DOHH2 (cell line): ENCODE data around the gene CD164L2.

Source experiments
- H3F3A ChIP-seq: fragments of 200-600 bp; sonication (generic), shearing (Covaris generic); 2 replicates; pipeline ENCODE4 v1.6.0; 2016; ENCODE audit warnings: antibody characterized with exemption, mild to moderate bottlenecking; ENCODE audit not compliant: control insufficient read depth, insufficient read depth
- H3K27ac ChIP-seq: fragments of 200-600 bp; sonication (generic); 2 replicates; pipeline ENCODE4 v1.5.1; 2014; ENCODE audit warnings: low read depth, mild to moderate bottlenecking, low read length, moderate library complexity
- H3K27me3 ChIP-seq: fragments of 200-600 bp; sonication (generic); 2 replicates; pipeline ENCODE4 v1.6.1; 2014; ENCODE audit warnings: mild to moderate bottlenecking, low read length, mixed read lengths; ENCODE audit not compliant: control insufficient read depth
- H3K36me3 ChIP-seq: fragments of 200-600 bp; sonication (generic); 2 replicates; pipeline ENCODE4 v1.6.1; 2014; ENCODE audit warnings: mild to moderate bottlenecking, low read length, moderate library complexity, mixed read lengths; ENCODE audit not compliant: control insufficient read depth
- H3K4me1 ChIP-seq: fragments of 200-600 bp; sonication (generic); 2 replicates; pipeline ENCODE4 v1.6.1; 2014; ENCODE audit warnings: mild to moderate bottlenecking, low read length, mixed read lengths; ENCODE audit not compliant: control insufficient read depth
- H3K4me2 ChIP-seq: fragments of 200-600 bp; sonication (generic); 2 replicates; pipeline ENCODE4 v1.6.0; 2014; ENCODE audit warnings: mild to moderate bottlenecking, low read length, moderate library complexity
- H3K4me3 ChIP-seq: fragments of 200-600 bp; sonication (generic); 2 replicates; pipeline ENCODE4 v1.5.1; 2014; ENCODE audit warnings: mild to moderate bottlenecking, low read length, mixed read lengths
- H3K79me2 ChIP-seq: fragments of 200-600 bp; sonication (generic); 2 replicates; pipeline ENCODE4 v1.6.1; 2014; ENCODE audit warnings: mild to moderate bottlenecking, low read length, mixed read lengths; ENCODE audit not compliant: control insufficient read depth
- H3K9me2 ChIP-seq: fragments of 200-600 bp; sonication (generic); replicated peaks from 2 replicates; pipeline ENCODE4 v1.6.1; 2014; ENCODE audit warnings: mild to moderate bottlenecking, low read length, mixed read lengths; ENCODE audit not compliant: control insufficient read depth
- H3K9me3 ChIP-seq: fragments of 200-600 bp; sonication (generic); 2 replicates; pipeline ENCODE4 v1.6.1; 2014; ENCODE audit warnings: antibody characterized with exemption, low read length, mixed read lengths; ENCODE audit not compliant: control insufficient read depth, insufficient read depth
- H4K20me1 ChIP-seq: fragments of 200-600 bp; sonication (generic); 2 replicates; pipeline ENCODE4 v1.6.0; 2014; ENCODE audit warnings: low read depth, mild to moderate bottlenecking, antibody characterized with exemption, low read length, moderate library complexity; ENCODE audit not compliant: control insufficient read depth, insufficient read depth
- CTCF ChIP-seq: fragments of 200-600 bp; sonication (generic); IDR thresholded peaks from one replicate; pipeline ENCODE4 v1.5.1; 2014; ENCODE audit warnings: antibody characterized with exemption, mild to moderate bottlenecking, low read depth, low read length; ENCODE audit not compliant: poor library complexity, severe bottlenecking
- EZH2phosphoT487 ChIP-seq: fragments of 200-600 bp; sonication (generic); IDR thresholded peaks from 2 replicates; pipeline ENCODE4 v1.6.1; 2017; ENCODE audit warnings: borderline replicate concordance, mild to moderate bottlenecking, antibody characterized with exemption, low read length, moderate library complexity, mixed read lengths

CD164L2 gene

GRCh38 chr1:27429029-27429425 is 45.9 kb upstream of the CD164L2 start:
- Histone ChIP-seq H3K79me2 (peaks cover 77% of the 10 kb centered on the region), H3K27ac (no peak overlapping the region), H3K4me2 (peak overlapping the region; percentile 20)

GRCh38 chr1:27428316-27429028 is 45.3 kb upstream of the CD164L2 start:
- peaks cover 76% of the 10 kb centered on the region for H3K79me2 ChIP-seq
- no peak overlapping the region for H3K4me3 ChIP-seq
- H3K4me2 ChIP-seq: no peak overlapping the region
- H3K4me1 ChIP-seq: peaks cover 62% of the 10 kb centered on the region
- no peaks in the 10 kb centered on the region for H3K27me3 ChIP-seq
- H3K27ac ChIP-seq: no peak overlapping the region
- H3K36me3 ChIP-seq: peaks cover 39% of the 10 kb centered on the region
- 0 out of 2 replicates have a peak, but pooled peaks cover 5% of the 10 kb centered on the region for H3F3A ChIP-seq
- no peaks in the 10 kb centered on the region for H3K9me2 ChIP-seq
- no peak for TF ChIP-seq EZH2phosphoT487
- TF ChIP-seq CTCF: no peak
- no peaks in the 10 kb centered on the region; the same call in 1 of the 2 replicates for H4K20me1 ChIP-seq
- no peaks in the 10 kb centered on the region for H3K9me3 ChIP-seq

More at GRCh38 chr1:27429029-27429425, 45.9 kb upstream of the CD164L2 start:
- Histone ChIP-seq H3F3A (0 out of 2 replicates have a peak, but pooled peaks cover 5% of the 10 kb centered on the region), H3K9me3 (no peaks in the 10 kb centered on the region), H3K4me3 (no peak overlapping the region), H3K27me3 (no peaks in the 10 kb centered on the region), H3K36me3 (peaks cover 39% of the 10 kb centered on the region), H3K4me1 (peaks cover 67% of the 10 kb centered on the region), H3K9me2 (no peaks in the 10 kb centered on the region), H4K20me1 (no peaks in the 10 kb centered on the region; the same call in 1 of the 2 replicates)
- no peak for TF ChIP-seq EZH2phosphoT487
- TF ChIP-seq CTCF: no peak

GRCh38 chr1:27427816-27428315 is 44.7 kb upstream of the CD164L2 start:
- Histone ChIP-seq H3K27me3 (no peaks in the 10 kb centered on the region), H3K9me3 (no peaks in the 10 kb centered on the region), H3K9me2 (no peaks in the 10 kb centered on the region), H3K36me3 (peaks cover 39% of the 10 kb centered on the region), H3K27ac (no peak overlapping the region), H3K79me2 (peaks cover 70% of the 10 kb centered on the region), H3K4me2 (no peak overlapping the region), H3K4me3 (no peak overlapping the region), H4K20me1 (no peaks in the 10 kb centered on the region; the same call in 1 of the 2 replicates), H3K4me1 (peaks cover 56% of the 10 kb centered on the region), H3F3A (0 out of 2 replicates have a peak, but pooled peaks cover 5% of the 10 kb centered on the region)
- TF ChIP-seq CTCF (no peak), EZH2phosphoT487 (no peak)
